ENCODE results near the gene DOK3. TPM values are rescaled to one million over a fixed set of nuclear protein-coding genes. Genes with fewer than 3 reads are reported as not detected.

DOK3 gene
- total and polyA plus RNA-seq, 2 donors (not counting 3 experiments of a cell fraction or from before 2014, with no cell fraction given): 4.8 to 5.3 TPM

- BruUV-seq (replicated peaks): no TSS peak
- POLR2A ChIA-PET: interaction anchor here (0.8 kb wide), 1 partner anchor 12 kb away, joined by 4 read pairs; no protein-coding TSS in a partner anchor
- H3K4me3 ChIP-seq (replicated peaks in 1 of 3; ENCODE audit: insufficient read depth in 1 of 3, low read depth in 1 of 3, low read length in 3 of 3): no peak overlapping the region
- H3K79me2 ChIP-seq (ENCODE audit: control insufficient read depth, insufficient read depth, low read length): peaks cover 3% of the 10 kb centered on the region
- no peak for FAIRE-seq
- peaks cover 28% of the 10 kb centered on the region for H3K4me1 ChIP-seq (ENCODE audit: control insufficient read depth, extremely low read depth, insufficient read depth, low read length)
- no peaks in the 10 kb centered on the region for H3K9me3 ChIP-seq (replicated peaks; ENCODE audit: control insufficient read depth, insufficient read depth, low read length)
- no peak overlapping the region for H3K27ac ChIP-seq (ENCODE audit: insufficient read depth, low read depth, low read length)
- intact Hi-C loops (cut with micrococcal nuclease): no loop called here
- no peak overlapping the region for H2AFZ ChIP-seq (ENCODE audit: low read depth, low read length)
- H3K4me2 ChIP-seq (ENCODE audit: insufficient read depth, low read length): no peak overlapping the region
- dilution Hi-C loops (cut with MboI; ENCODE audit: extremely low pct_ligation_motif_present, low sequenced_read_pairs): no loop called here
- H3K27me3 ChIP-seq (ENCODE audit: control insufficient read depth in 2 of 2, insufficient read depth in 2 of 2, low read length in 2 of 2): no peaks in the 10 kb centered on the region
- DNase-seq (ENCODE audit: low read depth, low spot score): no peak
- H3K36me3 ChIP-seq (ENCODE audit: control insufficient read depth in 2 of 2, extremely low read depth in 1 of 2, insufficient read depth in 2 of 2, low read length in 2 of 2): peaks cover 7 to 35% of the 10 kb centered on the region in 2 experiments
- H4K20me1 ChIP-seq (replicated peaks; ENCODE audit: control insufficient read depth, extremely low read depth, insufficient read depth, low read length): no peaks in the 10 kb centered on the region
- no peaks in the 10 kb centered on the region for H3K9me1 ChIP-seq (replicated peaks; ENCODE audit: control insufficient read depth, extremely low read depth, insufficient read depth, low read length)
- CTCF ChIA-PET: interaction anchor here (6.6 kb wide), 1 partner anchor 12 kb away, joined by 57 read pairs; the partner anchor contains the start of gene DBN1
- TF ChIP-seq EZH2 (IDR thresholded peaks at IDR 0.05; ENCODE audit: borderline replicate concordance, low read depth, low read length, severe bottlenecking) (no peak), MAX (IDR thresholded peaks at IDR 0.05; ENCODE audit: insufficient read depth, insufficient read length) (no peak), JUN (IDR thresholded peaks at IDR 0.05; ENCODE audit: borderline replicate concordance, insufficient read depth, insufficient read length, low read depth) (no peak), GATA2 (IDR thresholded peaks at IDR 0.05; ENCODE audit: insufficient read depth, insufficient read length, low read depth, low read length) (no peak), POLR2AphosphoS5 (IDR thresholded peaks at IDR 0.05; ENCODE audit: insufficient read depth, low read depth, low read length) (no peak), CTCF (IDR thresholded peaks at IDR 0.05; ENCODE audit: extremely low read depth in 1 of 2, insufficient read depth in 1 of 2, low read depth in 1 of 2, low read length in 2 of 2) (no peak), FOS (IDR thresholded peaks at IDR 0.05; ENCODE audit: borderline replicate concordance, insufficient read depth, low read length) (no peak), POLR2A (IDR thresholded peaks at IDR 0.05; ENCODE audit: low read depth, low read length) (no peak), MYC (IDR thresholded peaks at IDR 0.05; ENCODE audit: low read depth, low read length) (no peak)
- no peak overlapping the region for H3K9ac ChIP-seq (replicated peaks; ENCODE audit: extremely low read depth, insufficient read depth, low read length)
Observed at GRCh38 chr5:177459357-177459756, 50.3 kb downstream of the DOK3 start.
